GM21526 (cell line): ENCODE measurements around the gene SYT9.

Experiments
- ATAC-seq: cut with Tn5 transposase; IDR thresholded peaks from one replicate; pipeline ENCODE4 v1.9.1; 2021; ENCODE audit warnings: moderate library complexity; ENCODE audit not compliant: unreplicated experiment, low FRiP score

SYT9 gene

GRCh38 chr11:7454854-7455253, 203.2 kb downstream of the SYT9 start:
- no peak for ATAC-seq

GRCh38 chr11:7457211-7457610, 205.5 kb downstream of the SYT9 start:
- ATAC-seq, result no peak

- no peak for ATAC-seq
Measured at GRCh38 chr11:7462706-7463105, 211.0 kb downstream of the SYT9 start.

GRCh38 chr11:7467652-7468051, 215.9 kb downstream of the SYT9 start:
- no peak for ATAC-seq

- ATAC-seq, result no peak
Measured at GRCh38 chr11:7469351-7469865, 217.7 kb downstream of the SYT9 start.

GRCh38 chr11:7471071-7471470, 219.4 kb downstream of the SYT9 start:
- no peak for ATAC-seq

GRCh38 chr11:7473717-7474116, 222.0 kb downstream of the SYT9 start:
- ATAC-seq, result no peak

GRCh38 chr11:7480113-7480512, 228.4 kb downstream of the SYT9 start:
- ATAC-seq, result no peak

- ATAC-seq, result no peak
Measured at GRCh38 chr11:7484131-7484530, 232.4 kb downstream of the SYT9 start.

GRCh38 chr11:7484645-7485044, 232.9 kb downstream of the SYT9 start:
- no peak for ATAC-seq

- ATAC-seq, result no peak
Measured at GRCh38 chr11:7485186-7486097, 233.7 kb downstream of the SYT9 start, which contains the start of gene OLFML1. TSS of gene OLFML1 (plus strand) at chr11:7485506. CDS start at chr11:7485876, 370 bp downstream.

- ATAC-seq, result no peak
Measured at GRCh38 chr11:7486098-7486780, 234.5 kb downstream of the SYT9 start.

- ATAC-seq, result no peak
Measured at GRCh38 chr11:7486781-7487140, 235.1 kb downstream of the SYT9 start.

GRCh38 chr11:7487360-7487759, 235.7 kb downstream of the SYT9 start:
- ATAC-seq, result no peak

- no peak for ATAC-seq
Measured at GRCh38 chr11:7488681-7489080, 237.0 kb downstream of the SYT9 start.

GRCh38 chr11:7489376-7489775, 237.7 kb downstream of the SYT9 start:
- ATAC-seq, result no peak

GRCh38 chr11:7490054-7490453, 238.3 kb downstream of the SYT9 start:
- ATAC-seq, result no peak

- no peak for ATAC-seq
Measured at GRCh38 chr11:7490535-7490934, 238.8 kb downstream of the SYT9 start.

- no peak for ATAC-seq
Measured at GRCh38 chr11:7492253-7492652, 240.5 kb downstream of the SYT9 start.

- no peak for ATAC-seq
Measured at GRCh38 chr11:7493670-7494069, 242.0 kb downstream of the SYT9 start.

- no peak for ATAC-seq
Measured at GRCh38 chr11:7494086-7494745, 242.5 kb downstream of the SYT9 start.
